Left colon (tissue), 2 donors: ENCODE data around the gene CEMP1. TPM values are rescaled to one million over a fixed set of nuclear protein-coding genes. Genes with fewer than 3 reads are reported as not detected.

Experiments
- ATAC-seq: fragments of 200-7000 bp; cut with Tn5 transposase; one replicate; pipeline ENCODE4 v1.9.1; 2020; ENCODE audit warnings: mild to moderate bottlenecking, moderate library complexity
- DNase-seq, 2 donors: peaks; one replicate each; pipeline ENCODE4 v3.0.0-alpha.2; 2020
- intact Hi-C, 2 donors: fragments of 100-400 bp; cut with DNase I in 1 of 2; cut with micrococcal nuclease in 1 of 2; formaldehyde crosslinking; loops; one replicate each; pipeline versions ENCODE4 v1.11.2 to v1.14.0; 2022; cut with DNase I, micrococcal nuclease
- total RNA-seq, 2 donors: library from RNA; stranded (reverse); fragmentation: NEBNext Ultra II Directional; extraction: Animal tissue kit (Norgen Biotek cat#: 25700); gene quantifications; one replicate each; pipeline ENCODE4 v1.2.1, GENCODE V29; 2021
- donor health status: DM: no; HTN: no; CAD: no.
- donor health status: DM: yes; HTN: yes; CAD: no.

The CEMP1 gene
- total RNA-seq, 2 donors from 2014 or later: 0.70 TPM

DNA sequence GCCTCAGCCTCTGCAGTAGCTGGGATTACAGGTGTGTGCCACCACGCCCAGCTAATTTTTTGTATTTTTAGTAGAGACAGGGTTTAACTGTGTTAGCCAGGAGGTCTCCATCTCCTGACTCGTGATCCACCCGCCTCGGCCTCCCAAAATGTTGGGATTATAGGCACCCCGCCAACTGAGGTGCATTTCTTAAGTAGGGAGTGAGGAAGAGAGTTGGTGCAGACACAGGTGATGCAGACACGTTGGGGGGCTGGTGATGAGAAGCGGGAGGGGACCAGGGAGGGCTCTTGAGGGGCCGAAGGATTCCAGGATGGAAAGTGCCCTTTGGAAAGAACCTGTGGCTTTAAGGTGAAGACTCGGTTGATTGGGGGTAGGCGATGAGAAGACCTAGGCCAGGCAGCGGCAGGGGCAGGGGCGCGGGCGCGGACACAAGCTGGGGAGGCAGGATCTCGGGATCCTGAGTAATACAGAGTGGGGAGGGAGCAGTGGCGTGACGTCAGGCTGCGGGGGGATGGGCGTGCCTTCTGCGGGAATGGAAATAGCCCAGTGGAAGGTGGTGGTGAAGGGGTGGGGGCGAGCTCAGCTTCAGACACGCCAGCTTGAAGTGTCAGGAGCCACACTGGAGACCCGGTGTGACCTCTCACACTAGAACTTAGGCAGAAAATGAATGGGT is 19.9 kb downstream of the CEMP1 start:
- intact Hi-C loops: no loop called here
- peak; percentile 61 to 69 for DNase-seq
- no peak for ATAC-seq

DNA sequence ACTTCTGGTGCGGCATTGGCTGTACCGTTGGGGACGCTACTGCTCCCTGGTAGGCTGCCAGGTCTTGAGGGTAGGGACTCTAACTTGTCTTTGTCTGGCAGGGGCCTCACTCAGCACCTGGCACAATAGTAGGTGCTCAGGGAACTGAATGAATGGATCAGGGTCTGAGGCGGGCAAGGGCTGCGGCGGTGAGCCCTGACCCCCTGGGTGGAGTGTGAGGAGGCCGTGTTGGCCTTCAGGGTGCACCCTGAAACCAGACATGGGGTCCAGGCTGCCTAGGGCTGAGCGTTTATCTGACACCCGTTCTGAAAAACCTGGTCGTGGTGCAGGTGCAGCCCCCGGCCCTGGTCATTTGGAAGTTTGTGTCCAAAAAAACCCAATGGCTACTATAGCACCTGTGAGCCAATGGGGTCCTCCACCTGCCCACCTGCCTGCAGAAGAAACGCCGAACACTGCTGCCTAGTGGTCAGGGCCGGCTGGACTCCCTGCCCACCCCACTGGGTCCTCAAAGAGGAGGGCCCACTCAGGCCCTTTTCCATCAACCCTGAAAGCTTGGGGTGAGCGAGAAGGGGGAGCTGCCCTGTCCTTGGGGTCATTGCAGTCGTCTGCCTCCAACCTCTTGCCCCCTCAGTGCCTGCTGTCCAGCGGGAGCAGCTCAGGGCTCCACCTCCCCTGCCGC is 22.3 kb downstream of the CEMP1 start:
- intact Hi-C loops: loop anchor here in 1 of 2 donors (10.0 kb wide), 1 partner anchor 84 kb away; the partner anchor contains the start of gene CCNF

DNA sequence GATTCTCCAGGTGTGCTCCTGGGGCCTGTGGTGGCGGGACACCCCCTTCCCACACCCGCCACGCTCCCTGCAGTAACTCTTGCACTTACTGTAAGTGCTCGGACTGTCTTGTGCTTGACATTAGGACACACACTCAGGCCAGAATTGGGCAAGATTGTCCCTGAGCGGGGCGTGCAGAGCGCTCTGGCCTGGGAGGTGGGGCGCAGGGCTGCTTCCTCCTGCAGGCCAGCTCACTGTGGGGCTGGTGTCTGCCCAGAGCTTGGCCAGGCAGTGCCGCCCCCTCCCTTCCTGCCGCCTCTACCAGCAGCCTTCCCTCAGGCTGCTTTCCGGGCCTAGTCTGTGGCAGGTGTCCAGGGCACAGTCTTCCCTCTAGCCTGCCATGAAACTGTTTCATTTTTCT is 23.5 kb downstream of the CEMP1 start:
- intact Hi-C loops: loop anchor here in 1 of 2 donors (10.0 kb wide), 1 partner anchor 83 kb away; the partner anchor contains the start of gene CCNF
- ATAC-seq: peak; percentile 18

More for the DNA sequence above, 22.3 kb downstream of the CEMP1 start:
- DNase-seq: peak in 1 of 2 donors; percentile 8
- no peak for ATAC-seq

DNA sequence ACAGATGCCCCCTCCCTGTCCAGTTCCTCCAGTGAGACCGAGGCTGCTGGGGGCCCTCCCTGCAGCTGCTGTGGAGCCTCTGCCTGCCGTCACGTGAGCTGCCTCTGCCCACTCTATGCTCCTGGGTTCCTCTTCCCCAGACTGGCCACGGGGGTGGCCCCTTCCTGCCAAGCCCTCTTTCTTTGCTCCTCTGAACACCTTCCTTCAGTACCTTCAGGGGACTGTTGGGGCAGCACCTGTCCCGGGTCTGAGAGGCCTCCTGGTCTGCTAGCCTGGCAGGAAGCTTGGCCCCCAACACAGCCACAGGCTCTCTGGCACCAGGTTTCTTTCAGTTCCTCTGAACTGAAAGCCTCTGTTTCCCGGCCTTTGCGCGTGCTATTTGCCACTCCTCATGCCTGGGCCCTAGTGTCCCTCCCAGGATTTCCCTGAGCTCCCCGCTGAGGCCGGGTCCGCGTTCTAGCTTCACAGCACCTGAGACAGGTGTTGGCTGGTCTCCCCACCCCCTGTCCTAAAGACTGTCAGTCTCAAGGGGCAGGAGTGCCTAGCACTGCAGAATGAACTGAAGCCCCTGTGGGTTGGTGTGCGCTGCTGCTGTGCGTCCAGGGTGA is 24.1 kb downstream of the CEMP1 start:
- no peak for ATAC-seq
- peak in 1 of 2 donors; percentile 31 for DNase-seq
- intact Hi-C loops: loop anchor here in 1 of 2 donors (10.0 kb wide), 1 partner anchor 82 kb away; the partner anchor contains the start of gene CCNF

More for the DNA sequence above, 23.5 kb downstream of the CEMP1 start:
- peak; percentile 25 to 51 for DNase-seq

DNA sequence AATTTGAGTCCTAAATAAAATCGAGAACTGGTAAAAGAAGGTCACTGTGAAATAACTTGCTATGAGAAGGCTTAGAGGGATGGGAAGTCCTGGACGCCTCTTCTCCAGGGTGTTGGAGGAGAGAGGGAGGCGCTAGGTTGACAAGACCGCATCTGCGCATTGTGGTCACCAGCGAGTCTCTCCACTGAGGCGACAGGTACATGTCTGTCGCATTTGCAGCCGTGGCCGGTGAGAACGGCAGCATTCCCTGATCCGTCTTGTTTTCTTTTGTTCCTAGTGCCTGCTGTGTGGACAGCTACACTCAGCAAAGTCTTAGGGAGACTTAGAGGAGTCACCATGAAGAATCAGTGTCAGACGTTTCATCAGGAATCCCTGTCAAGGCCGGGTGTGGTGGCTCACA is 25.5 kb downstream of the CEMP1 start:
- no peak for ATAC-seq
- DNase-seq: no peak
- intact Hi-C loops: loop anchor here in 1 of 2 donors (10.0 kb wide), 1 partner anchor 81 kb away; the partner anchor contains the start of gene CCNF

DNA sequence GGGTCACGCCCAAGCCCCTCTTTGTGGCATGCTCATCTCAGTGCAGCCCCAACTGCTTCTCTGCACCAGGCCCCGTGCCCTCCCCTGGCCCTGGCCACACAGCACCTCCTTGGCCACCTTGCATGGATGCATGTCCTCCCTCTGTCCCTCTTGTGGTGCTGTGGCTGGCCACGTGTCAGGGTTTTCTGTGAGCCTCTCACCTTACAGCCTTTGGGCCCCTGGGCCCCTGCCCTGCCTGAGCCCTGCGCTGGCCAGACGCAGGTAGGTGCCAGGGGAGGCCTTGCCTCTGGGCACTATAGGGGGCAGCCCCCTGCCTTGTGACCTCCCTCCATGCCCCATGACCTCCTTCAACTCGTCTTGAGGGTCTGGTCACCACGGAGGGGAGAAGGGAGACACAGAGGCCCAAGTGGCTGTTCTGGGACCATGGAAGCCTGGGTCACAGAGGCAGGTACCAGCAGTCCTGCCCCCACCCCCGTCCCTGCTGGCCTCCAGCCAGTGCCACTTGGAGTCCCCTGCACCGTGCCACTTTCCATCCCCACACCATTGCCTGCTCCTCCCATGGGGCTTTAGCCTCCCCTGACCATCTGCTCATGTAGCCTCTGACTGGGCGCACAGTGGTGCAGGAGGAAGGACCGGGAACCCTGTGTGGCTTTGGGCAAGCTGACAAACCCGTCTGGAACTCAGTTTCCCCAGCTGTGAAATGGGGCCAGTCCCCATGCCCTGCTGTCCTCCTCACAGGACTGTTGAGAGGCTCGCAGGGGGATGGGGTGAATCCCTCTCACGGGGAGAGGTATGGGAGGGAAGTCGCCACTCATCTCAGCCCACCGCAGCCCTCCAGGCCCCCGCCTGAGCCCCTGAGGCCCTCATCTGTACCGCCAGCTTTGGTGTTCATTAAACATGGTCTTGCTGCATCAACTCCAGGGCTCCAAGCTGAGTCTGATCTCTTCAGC is 29.0 kb downstream of the CEMP1 start:
- DNase-seq: peak in 1 of 2 donors; percentile 10
- ATAC-seq: no peak
- intact Hi-C loops: loop anchor here in 1 of 2 donors (10.0 kb wide), 1 partner anchor 77 kb away; the partner anchor contains the start of gene CCNF

DNA sequence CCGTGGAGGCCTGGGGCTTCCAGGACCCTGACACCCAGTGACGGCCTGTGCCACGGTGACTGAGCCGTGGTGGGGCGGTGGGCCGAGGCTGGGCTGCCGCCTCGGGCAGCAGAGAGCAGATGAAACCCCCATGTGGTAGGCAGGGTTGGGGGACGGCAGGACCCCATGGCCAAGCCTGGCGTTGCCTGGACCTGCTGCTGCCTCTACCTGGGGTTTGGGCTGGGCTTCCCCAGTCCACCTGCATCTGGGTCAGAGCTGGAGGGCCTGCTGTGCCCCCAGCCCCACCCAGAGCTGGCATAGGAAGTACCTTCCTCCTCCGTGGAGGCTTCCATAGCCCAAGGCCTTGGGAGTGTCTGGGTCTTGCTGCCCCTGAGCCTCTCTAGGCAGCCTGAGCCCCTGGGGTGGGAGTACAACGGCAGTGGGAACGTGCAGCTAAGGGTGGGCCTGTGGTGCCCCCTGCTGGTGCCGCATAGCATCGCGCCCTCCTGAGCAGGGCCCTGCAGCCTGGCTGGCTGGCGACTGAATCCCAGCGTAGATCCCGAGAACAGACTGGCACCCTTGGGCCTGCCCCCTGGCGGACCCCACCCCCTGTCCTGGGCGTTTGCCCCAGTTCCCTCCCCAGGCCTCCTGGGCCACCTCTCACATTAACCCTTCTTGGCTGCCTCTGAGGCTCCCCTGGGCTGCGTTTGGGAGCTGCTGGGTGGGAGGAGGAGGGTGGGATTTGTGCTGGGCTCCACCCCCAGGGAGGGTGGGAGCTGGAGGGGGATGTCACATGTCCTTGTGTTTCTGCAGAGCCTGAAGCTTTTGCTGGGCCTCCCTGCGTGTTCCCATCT is 30.1 kb downstream of the CEMP1 start:
- ATAC-seq (peak; percentile 85), DNase-seq (peak; percentile 68 to 85)
- intact Hi-C loops: loop anchor here in 1 of 2 donors (10.0 kb wide), 1 partner anchor 76 kb away; the partner anchor contains the start of gene CCNF

DNA sequence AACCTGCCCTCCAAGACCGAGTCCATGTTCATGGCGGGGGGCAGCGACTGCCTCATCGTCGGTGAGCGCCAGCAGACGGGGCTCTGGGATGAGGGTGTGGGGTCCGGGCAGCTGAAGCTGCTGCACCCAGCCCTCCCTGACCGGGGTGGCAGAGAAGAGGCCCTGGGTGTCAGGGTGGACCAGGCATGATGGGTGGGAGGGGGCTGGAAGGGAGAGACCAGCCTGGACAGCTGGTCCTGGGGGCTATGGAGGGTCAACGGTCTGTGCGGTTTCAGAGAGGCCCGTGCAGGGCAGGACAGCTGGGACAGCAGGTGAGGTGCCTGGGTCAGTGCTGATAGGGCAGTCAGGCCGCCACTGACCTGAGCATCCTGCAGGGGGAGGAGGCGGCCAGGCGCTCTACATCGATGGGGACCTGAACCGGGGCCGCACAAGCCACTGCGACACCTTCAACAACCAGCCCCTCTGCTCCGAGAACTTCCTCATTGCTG is 30.7 kb downstream of the CEMP1 start:
- intact Hi-C loops: loop anchor here in 1 of 2 donors (10.0 kb wide), 1 partner anchor 76 kb away; the partner anchor contains the start of gene CCNF
- peak; percentile 3 for ATAC-seq
- peak in 1 of 2 donors; percentile 7 for DNase-seq

DNA sequence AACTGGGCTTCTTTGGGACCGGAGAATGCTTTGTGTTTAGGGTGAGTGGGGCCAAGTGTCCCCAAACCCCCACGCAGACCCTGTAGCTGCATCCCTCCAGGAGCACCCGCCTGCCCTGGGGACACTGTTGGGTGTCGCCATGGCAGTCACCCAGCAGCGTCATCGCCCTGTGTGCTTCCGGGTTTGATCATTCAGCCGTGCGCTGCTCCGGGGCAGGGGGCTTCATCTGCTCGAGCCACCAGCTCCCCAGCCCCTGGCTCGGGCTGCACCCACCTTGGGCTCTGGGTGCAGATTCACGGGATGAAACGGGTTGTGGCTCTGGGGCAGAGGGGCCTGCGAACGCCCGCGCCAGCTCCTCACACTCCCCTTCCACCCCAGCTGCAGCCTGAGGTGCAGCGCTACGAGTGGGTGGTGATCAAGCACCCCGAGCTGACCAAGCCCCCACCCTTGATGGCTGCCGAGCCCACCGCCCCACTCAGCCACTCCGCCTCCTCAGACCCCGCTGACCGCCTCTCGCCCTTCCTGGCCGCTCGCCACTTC is 31.2 kb downstream of the CEMP1 start:
- DNase-seq (peak in 1 of 2 donors; percentile 4), ATAC-seq (no peak)
- intact Hi-C loops: loop anchor here in 1 of 2 donors (10.0 kb wide), 2 partner anchors 75 to 155 kb away; partner anchors contain the start of genes ABCA3 and CCNF

DNA sequence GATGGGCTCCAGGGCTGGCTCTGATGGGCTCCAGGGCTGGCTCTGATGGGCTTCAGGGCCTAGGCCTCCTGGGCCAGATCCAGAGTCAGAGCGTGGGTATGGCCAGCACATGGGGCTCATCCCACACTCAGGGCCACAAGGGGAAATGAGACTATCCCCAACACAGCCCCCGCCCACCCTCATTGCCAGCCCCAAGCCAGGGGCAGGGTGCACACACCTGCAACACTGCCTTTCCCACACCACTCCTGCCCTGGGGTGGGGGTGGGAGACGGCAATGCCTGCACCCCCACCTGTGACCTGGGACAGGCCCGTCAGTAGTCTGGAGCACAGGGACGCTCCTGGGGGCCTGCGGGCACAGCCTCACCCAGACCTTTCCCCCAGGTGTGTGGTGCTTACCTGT is 31.8 kb downstream of the CEMP1 start:
- no peak for ATAC-seq
- no peak for DNase-seq
- intact Hi-C loops: loop anchor here in 1 of 2 donors (10.0 kb wide), 1 partner anchor 155 kb away; the partner anchor contains the start of gene ABCA3

DNA sequence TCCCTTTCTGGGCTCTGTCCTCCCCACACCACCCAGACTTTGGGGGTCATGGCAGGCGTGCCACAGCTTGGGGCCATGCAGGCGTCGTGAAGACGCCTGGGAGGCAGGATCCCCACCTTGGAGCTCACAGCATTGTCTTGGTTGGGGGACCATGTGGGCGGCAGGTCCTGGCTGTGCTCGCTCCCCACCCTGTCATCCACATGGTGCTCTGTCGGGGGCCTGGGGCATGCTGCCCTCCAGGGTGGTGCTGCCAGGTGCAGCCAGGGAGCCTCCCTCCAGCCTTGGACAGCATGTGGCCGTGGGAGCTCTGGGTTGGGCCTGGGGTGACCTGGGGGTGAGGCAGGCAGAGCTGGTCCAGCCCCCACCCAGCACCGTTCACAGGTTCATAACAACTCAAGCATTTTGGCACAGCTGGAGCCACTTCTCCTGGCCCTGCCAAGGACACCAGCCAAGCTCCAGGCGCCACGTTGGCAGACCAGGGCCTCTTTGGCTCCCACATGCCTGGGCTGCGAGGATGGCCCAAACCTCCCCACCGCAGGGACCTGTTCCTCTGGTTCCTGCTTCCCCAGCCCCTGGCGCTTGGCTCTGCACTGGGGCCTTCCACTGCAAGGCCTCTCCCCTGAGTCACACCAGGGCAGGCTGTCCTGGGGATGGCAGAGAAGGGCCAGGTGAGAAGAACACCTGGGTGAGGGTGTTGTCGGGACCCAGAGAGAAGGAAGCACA is 32.5 kb downstream of the CEMP1 start:
- DNase-seq (no peak), ATAC-seq (no peak)
- intact Hi-C loops: loop anchor here in 1 of 2 donors (10.0 kb wide), 1 partner anchor 154 kb away; the partner anchor contains the start of gene ABCA3

DNA sequence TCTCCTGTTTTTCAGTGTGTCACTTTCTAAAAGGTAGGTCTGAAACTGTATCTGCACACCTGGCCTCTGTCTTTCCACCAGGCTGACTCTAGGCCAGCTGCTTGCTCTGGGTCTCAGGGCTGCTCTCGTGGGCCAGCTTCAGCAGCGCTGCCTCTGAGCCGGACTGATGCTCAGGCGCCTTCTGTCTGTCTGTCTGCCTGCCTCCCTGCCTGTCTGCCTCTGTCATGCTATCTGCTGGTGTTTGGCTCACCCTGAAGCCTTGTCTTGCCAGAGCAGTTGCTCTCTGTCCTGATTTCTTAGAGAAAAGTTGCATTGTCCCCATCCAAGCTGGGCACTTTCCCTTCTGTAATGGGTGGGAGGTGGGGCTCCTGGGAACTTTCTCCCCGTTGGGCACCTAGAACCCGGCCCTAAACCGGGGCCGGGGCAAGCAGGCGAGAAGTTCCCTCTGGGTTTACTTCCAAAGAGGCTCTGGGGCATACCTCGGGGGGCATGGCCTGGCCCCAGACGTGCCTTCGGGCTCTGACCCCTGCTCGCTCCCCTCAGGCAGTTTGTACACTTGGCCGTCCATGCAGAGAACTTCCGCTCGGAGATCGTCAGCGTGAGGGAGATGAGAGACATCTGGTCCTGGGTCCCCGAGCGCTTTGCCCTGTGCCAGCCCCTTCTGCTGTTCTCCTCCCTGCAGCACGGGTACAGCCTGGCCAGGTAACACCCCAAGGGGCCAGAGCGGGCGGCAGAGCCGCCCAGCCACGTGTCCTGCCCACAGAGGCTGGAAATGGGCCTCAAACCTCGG is 33.3 kb downstream of the CEMP1 start:
- intact Hi-C loops: loop anchor here in 1 of 2 donors (10.0 kb wide), 1 partner anchor 153 kb away; the partner anchor contains the start of gene ABCA3
- no peak for DNase-seq
- no peak for ATAC-seq

DNA sequence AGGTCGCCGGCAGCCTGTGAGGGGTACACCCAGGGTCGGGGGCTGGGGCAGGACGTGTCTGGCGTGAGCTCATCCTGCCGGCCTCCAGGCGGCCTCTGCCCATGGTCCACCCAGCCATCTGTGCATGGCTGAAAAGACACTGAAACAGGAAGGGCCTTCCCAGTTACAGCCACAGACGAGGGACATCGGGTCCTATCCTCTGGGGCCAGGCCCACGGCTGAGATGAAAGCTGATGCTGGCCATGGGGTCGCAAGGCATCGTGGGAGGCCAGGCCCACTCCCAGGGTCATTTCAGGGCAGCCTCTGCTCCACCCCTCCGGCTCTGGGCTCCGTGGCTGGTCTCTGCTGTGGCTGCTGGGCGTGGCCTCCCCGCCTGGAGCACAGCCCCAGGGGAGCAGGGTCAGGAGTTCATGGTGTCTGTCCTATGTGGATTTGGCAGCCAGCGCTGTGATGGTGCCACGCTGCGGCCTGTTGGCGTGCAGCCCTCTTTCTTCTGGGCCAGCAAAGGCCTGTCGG is 34.0 kb downstream of the CEMP1 start:
- peak; percentile 62 for ATAC-seq
- intact Hi-C loops: loop anchor here in 1 of 2 donors (10.0 kb wide), 1 partner anchor 152 kb away; the partner anchor contains the start of gene ABCA3
- peak in 1 of 2 donors; percentile 32 for DNase-seq

DNA sequence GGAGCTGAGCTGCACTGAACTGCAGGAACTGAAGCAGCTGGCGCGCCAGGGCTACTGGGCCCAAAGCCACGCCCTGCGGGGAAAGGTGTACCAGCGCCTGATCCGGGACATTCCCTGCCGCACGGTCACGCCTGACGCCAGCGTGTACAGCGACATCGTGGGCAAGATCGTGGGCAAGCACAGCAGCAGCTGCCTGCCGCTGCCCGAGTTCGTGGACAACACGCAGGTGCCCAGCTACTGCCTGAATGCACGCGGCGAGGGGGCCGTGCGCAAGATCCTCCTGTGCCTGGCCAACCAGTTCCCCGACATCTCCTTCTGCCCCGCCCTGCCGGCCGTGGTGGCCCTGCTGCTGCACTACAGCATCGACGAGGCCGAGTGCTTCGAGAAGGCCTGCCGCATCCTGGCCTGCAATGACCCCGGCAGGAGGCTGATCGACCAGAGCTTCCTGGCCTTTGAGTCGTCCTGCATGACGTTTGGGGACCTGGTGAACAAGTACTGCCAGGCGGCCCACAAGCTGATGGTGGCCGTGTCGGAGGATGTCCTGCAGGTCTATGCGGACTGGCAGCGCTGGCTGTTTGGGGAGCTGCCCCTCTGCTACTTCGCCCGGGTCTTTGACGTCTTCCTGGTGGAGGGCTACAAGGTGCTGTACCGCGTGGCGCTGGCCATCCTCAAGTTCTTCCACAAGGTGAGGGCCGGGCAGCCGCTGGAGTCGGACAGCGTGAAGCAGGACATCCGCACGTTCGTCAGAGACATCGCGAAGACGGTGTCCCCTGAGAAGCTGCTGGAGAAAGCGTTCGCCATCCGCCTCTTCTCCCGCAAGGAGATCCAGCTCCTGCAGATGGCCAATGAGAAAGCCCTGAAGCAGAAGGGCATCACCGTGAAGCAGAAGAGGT is 34.7 kb downstream of the CEMP1 start:
- DNase-seq (peak in 1 of 2 donors; percentile 4), ATAC-seq (no peak)
- intact Hi-C loops: loop anchor here in 1 of 2 donors (10.0 kb wide), 1 partner anchor 152 kb away; the partner anchor contains the start of gene ABCA3
